T-cell (primary cell): ENCODE measurements around the gene SLC7A8. TPM values are rescaled to one million over a fixed set of nuclear protein-coding genes. Genes with fewer than 3 reads are reported as not detected.
A peak's percentile ranks its signal among the peaks of the same experiment; 100 is the strongest.

Source experiments
- ATAC-seq, 4 experiments: fragments of 200-7000 bp in 3 of 4; fragments of 150-1000 bp in 1 of 4; cut with Tn5 transposase; replicated peaks in 1 of 4; 1 replicate in 3 of 4; 2 replicates in 1 of 4; pipeline ENCODE4 v1.10.0; 2021; ENCODE audit warnings: moderate library complexity in 3 of 4, mild to moderate bottlenecking in 2 of 4, moderate number of reproducible peaks in 1 of 4
- CTCF ChIA-PET, 2 donors: fragments of 300-600 bp; sonication (Branson Sonifier 250); formaldehyde crosslinking; loops; one replicate each; lab custom pipeline; 2022; ENCODE audit warnings: antibody characterized with exemption in 2 of 2; lab: Charles Lee
- POLR2A ChIA-PET, 2 donors: fragments of 300-600 bp; sonication (Branson Sonifier 250); formaldehyde crosslinking; loops; one replicate each; lab custom pipeline; 2022; ENCODE audit warnings: antibody characterized with exemption in 2 of 2; lab: Charles Lee
- DNase-seq, 35 experiments: peaks; one replicate each; pipeline versions ENCODE4 v3.0.0 to v3.0.0-alpha.2; 2013 to 2023
- H3K27ac ChIP-seq: one replicate; pipeline ENCODE4 v1.5.1; 2013; ENCODE audit warnings: low read length
- H3K27me3 ChIP-seq, 2 experiments: replicated peaks in 1 of 2; 1 replicate in 1 of 2; 2 replicates in 1 of 2; pipeline versions ENCODE4 v1.6.1 to v1.7.0; 2013; ENCODE audit warnings: low read length in 1 of 2, mixed read lengths in 1 of 2; ENCODE audit not compliant: control insufficient read depth in 2 of 2, insufficient read depth in 2 of 2; ENCODE audit errors: extremely low read depth in 1 of 2
- H3K36me3 ChIP-seq, 2 donors: 1 replicate in 1 of 2; 2 replicates in 1 of 2; pipeline versions ENCODE4 v1.6.1 to v1.7.0; 2013; ENCODE audit warnings: low read length in 1 of 2; ENCODE audit not compliant: control insufficient read depth in 2 of 2, insufficient read depth in 1 of 2; ENCODE audit errors: extremely low read depth in 1 of 2
- H3K4me1 ChIP-seq, 2 experiments: 1 replicate in 1 of 2; 2 replicates in 1 of 2; pipeline versions ENCODE4 v1.6.1 to v1.7.0; 2013; ENCODE audit warnings: low read length in 2 of 2, mixed read lengths in 1 of 2; ENCODE audit not compliant: insufficient read depth in 2 of 2, control insufficient read depth in 1 of 2; ENCODE audit errors: extremely low read depth in 1 of 2
- H3K4me3 ChIP-seq, 2 donors: 1 replicate in 1 of 2; 2 replicates in 1 of 2; pipeline versions ENCODE4 v1.5.1 to v1.7.0; 2013; ENCODE audit warnings: mild to moderate bottlenecking in 2 of 2, low read length in 1 of 2, moderate library complexity in 1 of 2; ENCODE audit not compliant: control insufficient read depth in 1 of 2; ENCODE audit errors: extremely low read depth in 1 of 2
- H3K9me3 ChIP-seq: 2 replicates; pipeline ENCODE4 v1.7.0; 2013
- H3K27ac Mint-ChIP-seq, 2 donors: one replicate each; pipeline ENCODE4 v1.8.0; 2020 to 2021; ENCODE audit warnings: mild to moderate bottlenecking in 2 of 2, mixed read lengths in 2 of 2
- H3K27me3 Mint-ChIP-seq, 2 donors: one replicate each; pipeline ENCODE4 v1.8.0; 2021 to 2022; ENCODE audit warnings: mixed read lengths in 2 of 2
- H3K36me3 Mint-ChIP-seq: one replicate; pipeline ENCODE4 v1.8.0; 2021; ENCODE audit warnings: mixed read lengths
- H3K4me1 Mint-ChIP-seq, 3 donors: one replicate each; pipeline ENCODE4 v1.8.0; 2020 to 2022; ENCODE audit warnings: mixed read lengths in 3 of 3, mild to moderate bottlenecking in 1 of 3
- H3K4me3 Mint-ChIP-seq, 3 donors: one replicate each; pipeline ENCODE4 v1.8.0; 2020 to 2022; ENCODE audit warnings: mild to moderate bottlenecking in 3 of 3, mixed read lengths in 3 of 3, moderate library complexity in 3 of 3
- H3K9me3 Mint-ChIP-seq, 3 donors: one replicate each; pipeline ENCODE4 v1.8.0; 2020 to 2022; ENCODE audit warnings: mixed read lengths in 3 of 3
- WGBS: methylation state at CpG from one replicate; pipeline ENCODE4 v1.1.5; 2013; ENCODE audit warnings: missing lambda C conversion rate; ENCODE audit not compliant: insufficient coverage; 5-methylcytosine and 5-hydroxymethylcytosine counted together
- total RNA-seq, 35 experiments: library from RNA in 6 of 35; stranded (reverse) in 6 of 35; fragments of 120-200 nt in 1 of 35; gene quantifications; one replicate each; pipeline versions ENCODE4 v1.2.1 to v1.2.4 and lab custom pipeline; 2013 to 2026

SLC7A8 gene
- total RNA-seq, 5 donors from 2014 or later (not counting 1 experiment from before 2014, with no cell fraction given): 0.33 to 8.1 (median 5.9) TPM

GRCh38 chr14:23173031-23173430 lies 10.4 kb downstream of the SLC7A8 start:
- Mint-ChIP-seq H3K4me3 (peak overlapping the region in 1 of 3 donors; percentile 7), H3K27ac (peak overlapping the region in 1 of 2 donors; percentile 53), H3K27me3 (peaks cover 6 to 15% of the 10 kb centered on the region in 2 donors), H3K9me3 (no peaks in the 10 kb centered on the region), H3K4me1 (peaks cover 14 to 54% (median 41%) of the 10 kb centered on the region in 3 donors), H3K36me3 (no peaks in the 10 kb centered on the region)
- H3K27me3 ChIP-seq: peaks cover 0 to 20% of the 10 kb centered on the region in 2 experiments
- POLR2A ChIA-PET: interaction anchor here in 1 of 2 donors (0.7 kb wide), 1 partner anchor 144 kb away, joined by 3 read pairs; no protein-coding TSS in a partner anchor
- CTCF ChIA-PET: interaction anchor here in 1 of 2 donors (0.6 to 0.8 kb wide), 3 partner anchors 9 to 107 kb away, joined by 3 to 7 read pairs (median 3); no protein-coding TSS in a partner anchor
- H3K9me3 ChIP-seq: no peaks in the 10 kb centered on the region
- DNase-seq (no peak), ATAC-seq (no peak)
- no peak overlapping the region for H3K27ac ChIP-seq
- peaks cover 5 to 6% of the 10 kb centered on the region in 2 experiments for H3K4me1 ChIP-seq
- 91% methylated on average over 1 of the region's 2 CpGs for WGBS
- H3K36me3 ChIP-seq: no peaks in the 10 kb centered on the region
- no peak overlapping the region for H3K4me3 ChIP-seq

DNA sequence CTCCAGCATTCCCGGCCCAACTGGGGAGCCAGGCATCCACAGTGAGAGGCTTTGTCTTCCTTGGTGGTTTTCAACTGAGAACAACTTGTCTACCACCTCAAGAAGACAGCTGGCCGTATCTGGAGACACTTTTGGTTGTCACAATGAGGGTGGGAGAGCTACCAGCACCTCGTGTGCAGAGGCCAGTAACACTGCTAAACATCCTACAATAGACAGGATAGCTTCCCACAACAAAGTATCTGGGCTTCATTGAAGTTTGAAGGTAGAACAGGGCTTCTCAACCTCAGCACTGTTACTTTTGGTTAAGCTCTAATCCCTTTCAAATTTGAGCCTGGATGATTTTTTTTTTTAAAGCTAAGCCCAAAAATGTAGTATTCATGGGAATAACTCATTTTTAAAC lies 10.9 kb downstream of the SLC7A8 start:
- Mint-ChIP-seq H3K4me3 (peak overlapping the region in 1 of 3 donors; percentile 7), H3K9me3 (no peaks in the 10 kb centered on the region), H3K27ac (no peak overlapping the region), H3K4me1 (peaks cover 14 to 54% (median 41%) of the 10 kb centered on the region in 3 donors), H3K36me3 (no peaks in the 10 kb centered on the region), H3K27me3 (peaks cover 6 to 13% of the 10 kb centered on the region in 2 donors)
- Histone ChIP-seq H3K27me3 (peaks cover 0 to 20% of the 10 kb centered on the region in 2 experiments), H3K4me3 (no peak overlapping the region), H3K4me1 (peaks cover 5 to 6% of the 10 kb centered on the region in 2 experiments), H3K27ac (no peak overlapping the region), H3K36me3 (no peaks in the 10 kb centered on the region), H3K9me3 (no peaks in the 10 kb centered on the region)
- CTCF ChIA-PET: interaction anchor here (0.6 to 0.8 kb wide), 4 partner anchors 9 to 107 kb away, joined by 3 to 7 read pairs (median 5); no protein-coding TSS in a partner anchor
- ATAC-seq (peak; percentile 37 to 91 (median 85)), DNase-seq (peak in 1 of 35 experiments; percentile 27)
- POLR2A ChIA-PET: interaction anchor here in 1 of 2 donors (0.7 kb wide), 1 partner anchor 144 kb away, joined by 3 read pairs; no protein-coding TSS in a partner anchor
- no CpG with 5 or more reads among the region's 3 CpGs for WGBS

DNA sequence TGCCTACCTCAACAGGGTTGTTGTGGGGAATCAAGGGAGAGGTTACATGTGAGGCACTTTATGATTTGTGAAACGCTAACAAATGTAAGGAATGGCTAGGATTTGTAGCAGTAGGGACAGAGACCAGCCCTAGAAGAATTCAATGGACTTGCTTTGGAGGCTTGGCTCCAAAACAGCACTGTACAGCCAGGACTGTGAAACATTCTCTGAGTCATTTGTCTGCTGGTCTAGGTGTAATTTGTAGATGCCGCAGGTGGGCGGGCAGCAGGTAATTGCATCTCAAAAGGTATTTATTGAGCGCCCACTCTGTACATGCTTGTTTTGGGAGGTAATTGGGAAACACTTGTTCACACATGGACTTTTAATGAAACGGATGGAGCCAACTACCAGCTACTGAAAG lies 11.4 kb downstream of the SLC7A8 start:
- ChIA-PET POLR2A (interaction anchor here in 1 of 2 donors (0.7 kb wide), 1 partner anchor 145 kb away, joined by 3 read pairs; no protein-coding TSS in a partner anchor), CTCF (interaction anchor here (0.6 to 0.8 kb wide), 2 partner anchors 10 to 11 kb away, joined by 7 read pairs; no protein-coding TSS in a partner anchor)
- peaks cover 6 to 10% of the 10 kb centered on the region in 2 donors for H3K27me3 Mint-ChIP-seq
- peaks cover 5 to 6% of the 10 kb centered on the region in 2 experiments for H3K4me1 ChIP-seq
- peaks cover 14 to 50% (median 38%) of the 10 kb centered on the region in 3 donors for H3K4me1 Mint-ChIP-seq
- WGBS: 100% methylated on average over 4 of the region's 5 CpGs
- H3K36me3 Mint-ChIP-seq: no peaks in the 10 kb centered on the region
- ATAC-seq (no peak), DNase-seq (no peak)
- peaks cover 0 to 20% of the 10 kb centered on the region in 2 experiments for H3K27me3 ChIP-seq
- no peak overlapping the region for H3K27ac ChIP-seq
- H3K27ac Mint-ChIP-seq: no peak overlapping the region
- no peaks in the 10 kb centered on the region for H3K9me3 ChIP-seq
- no peak overlapping the region for H3K4me3 ChIP-seq
- no peaks in the 10 kb centered on the region for H3K9me3 Mint-ChIP-seq
- H3K36me3 ChIP-seq: no peaks in the 10 kb centered on the region
- peak overlapping the region in 1 of 3 donors; percentile 7 for H3K4me3 Mint-ChIP-seq

- Mint-ChIP-seq H3K4me3 (no peak overlapping the region), H3K36me3 (peaks cover under 1% of the 10 kb centered on the region), H3K27ac (peak overlapping the region in 1 of 2 donors; percentile 4), H3K4me1 (peaks cover 14 to 50% (median 37%) of the 10 kb centered on the region in 3 donors), H3K27me3 (peaks cover 6 to 10% of the 10 kb centered on the region in 2 donors), H3K9me3 (no peaks in the 10 kb centered on the region)
- Histone ChIP-seq H3K4me3 (no peak overlapping the region), H3K36me3 (no peaks in the 10 kb centered on the region), H3K9me3 (no peaks in the 10 kb centered on the region), H3K27ac (no peak overlapping the region), H3K27me3 (peaks cover 0 to 16% of the 10 kb centered on the region in 2 experiments), H3K4me1 (peaks cover 5 to 6% of the 10 kb centered on the region in 2 experiments)
- WGBS: 82% methylated on average over 5 of the region's 8 CpGs
- no peak for ATAC-seq
- no peak for DNase-seq
- POLR2A ChIA-PET: no interaction called here
- CTCF ChIA-PET: interaction anchor here in 1 of 2 donors (0.5 kb wide), 1 partner anchor 11 kb away, joined by 3 read pairs; no protein-coding TSS in a partner anchor
Observed at GRCh38 chr14:23171222-23171975, 12.1 kb downstream of the SLC7A8 start.

DNA sequence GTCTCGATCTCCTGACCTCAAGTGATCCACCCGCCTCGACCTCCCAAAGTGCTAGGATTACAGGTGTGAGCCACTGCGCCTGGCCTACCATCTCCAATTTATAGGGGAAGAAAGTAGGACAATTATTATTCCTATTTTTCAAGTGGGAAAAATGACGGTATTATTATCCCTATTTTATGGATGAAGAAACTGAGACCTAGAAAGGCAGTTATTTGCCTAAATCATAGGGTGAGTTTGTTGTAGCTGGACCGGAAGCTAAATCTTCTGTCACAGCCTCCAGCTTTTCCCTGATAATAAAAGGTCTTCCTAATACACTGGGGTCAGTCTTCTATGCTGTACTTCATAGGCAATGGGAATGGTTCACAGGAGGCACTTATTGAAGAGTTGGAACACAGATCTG lies 13.8 kb downstream of the SLC7A8 start:
- ChIA-PET POLR2A (interaction anchor here in 1 of 2 donors (0.6 kb wide), 2 partner anchors 55 to 205 kb away, joined by 3 to 7 read pairs; no protein-coding TSS in a partner anchor), CTCF (interaction anchor here in 1 of 2 donors (0.5 kb wide), 1 partner anchor 36 kb away, joined by 3 read pairs; no protein-coding TSS in a partner anchor)
- no peaks in the 10 kb centered on the region for H3K36me3 ChIP-seq
- peaks cover 0 to 3% of the 10 kb centered on the region in 2 donors for H3K27me3 Mint-ChIP-seq
- peaks cover 3% of the 10 kb centered on the region for H3K36me3 Mint-ChIP-seq
- no peak overlapping the region for H3K27ac Mint-ChIP-seq
- DNase-seq (no peak), ATAC-seq (no peak)
- no peak overlapping the region for H3K4me3 Mint-ChIP-seq
- no peaks in the 10 kb centered on the region for H3K9me3 ChIP-seq
- no peak overlapping the region for H3K27ac ChIP-seq
- 87% methylated on average over 3 of the region's 6 CpGs for WGBS
- peaks cover 5 to 6% of the 10 kb centered on the region in 2 experiments for H3K4me1 ChIP-seq
- no peak overlapping the region for H3K4me3 ChIP-seq
- H3K9me3 Mint-ChIP-seq: no peaks in the 10 kb centered on the region
- peaks cover 0 to 11% of the 10 kb centered on the region in 2 experiments for H3K27me3 ChIP-seq
- H3K4me1 Mint-ChIP-seq: peaks cover 14 to 44% (median 37%) of the 10 kb centered on the region in 3 donors

DNA sequence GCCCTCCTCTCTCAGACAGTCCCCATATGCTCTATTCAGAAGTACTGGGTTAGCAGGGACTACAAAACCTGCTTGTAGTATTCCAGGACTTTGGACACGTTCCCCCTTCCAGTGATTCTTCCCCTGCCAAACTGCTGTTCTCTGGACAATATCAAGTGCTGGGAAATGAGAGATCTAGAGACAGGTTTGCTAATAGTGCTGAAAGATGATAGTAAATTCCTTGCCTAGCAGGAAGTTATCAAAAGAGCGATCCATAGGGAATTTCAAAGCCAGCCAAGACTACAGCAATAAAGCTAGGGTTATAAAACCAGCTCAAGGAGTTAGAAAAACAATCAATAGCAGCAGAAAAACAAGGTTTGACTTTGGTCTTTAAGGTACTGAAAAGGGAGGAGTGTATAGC lies 15.2 kb downstream of the SLC7A8 start:
- H3K4me1 Mint-ChIP-seq: peaks cover 14 to 36% (median 28%) of the 10 kb centered on the region in 3 donors
- Histone ChIP-seq H3K36me3 (no peaks in the 10 kb centered on the region), H3K27me3 (peaks cover 0 to 11% of the 10 kb centered on the region in 2 experiments), H3K4me3 (no peak overlapping the region), H3K4me1 (peaks cover 4 to 6% of the 10 kb centered on the region in 2 experiments), H3K9me3 (no peaks in the 10 kb centered on the region), H3K27ac (no peak overlapping the region)
- CTCF ChIA-PET: interaction anchor here in 1 of 2 donors (0.9 kb wide), 1 partner anchor 48 kb away, joined by 4 read pairs; no protein-coding TSS in a partner anchor
- ATAC-seq: no peak
- POLR2A ChIA-PET: interaction anchor here in 1 of 2 donors (1.1 kb wide), 1 partner anchor 12 kb away, joined by 4 read pairs; no protein-coding TSS in a partner anchor
- no CpG with 5 or more reads among the region's 2 CpGs for WGBS
- H3K4me3 Mint-ChIP-seq: no peak overlapping the region
- H3K9me3 Mint-ChIP-seq: no peaks in the 10 kb centered on the region
- no peak overlapping the region for H3K27ac Mint-ChIP-seq
- peaks cover 3% of the 10 kb centered on the region for H3K36me3 Mint-ChIP-seq
- no peak for DNase-seq
- peaks cover 0 to 3% of the 10 kb centered on the region in 2 donors for H3K27me3 Mint-ChIP-seq
